Activated CD8-positive, alpha-beta T cell treated with anti-CD3 and anti-CD28 coated beads for 36 hours (primary cell): Measurements from ENCODE around the gene ITPR2. TPM values are rescaled to one million over a fixed set of nuclear protein-coding genes. Genes with fewer than 3 reads are reported as not detected.

Experiments used
- ATAC-seq: fragments of 200-7000 bp; cut with Tn5 transposase; one replicate; pipeline ENCODE4 v1.10.0; 2021; ENCODE audit warnings: mild to moderate bottlenecking, moderate library complexity
- CTCF ChIA-PET: fragments of 350-600 bp; sonication (Branson Sonifier 250); formaldehyde crosslinking; loops from one replicate; lab custom pipeline; 2021; ENCODE audit warnings: antibody characterized with exemption; lab: Charles Lee
- POLR2A ChIA-PET: fragments of 350-600 bp; sonication (Branson Sonifier 250); formaldehyde crosslinking; loops from one replicate; lab custom pipeline; 2021; ENCODE audit warnings: antibody characterized with exemption; lab: Charles Lee
- DNase-seq: peaks from one replicate; pipeline ENCODE4 v3.0.0-alpha.2; 2020
- H3K27ac Mint-ChIP-seq: one replicate; pipeline ENCODE4 v1.8.0; 2021; ENCODE audit warnings: mild to moderate bottlenecking, mixed read lengths
- H3K27me3 Mint-ChIP-seq: one replicate; pipeline ENCODE4 v1.8.0; 2021; ENCODE audit warnings: mixed read lengths
- H3K36me3 Mint-ChIP-seq: one replicate; pipeline ENCODE4 v1.8.0; 2021; ENCODE audit warnings: low read depth, mixed read lengths
- H3K4me1 Mint-ChIP-seq: one replicate; pipeline ENCODE4 v1.8.0; 2021; ENCODE audit warnings: low read depth, mixed read lengths
- H3K4me3 Mint-ChIP-seq: one replicate; pipeline ENCODE4 v1.8.0; 2021; ENCODE audit warnings: mild to moderate bottlenecking, moderate library complexity, mixed read lengths
- H3K9me3 Mint-ChIP-seq: one replicate; pipeline ENCODE4 v1.8.0; 2021; ENCODE audit warnings: mixed read lengths
- CTCF ChIP-seq: fragments of 200-600 bp; IDR thresholded peaks from one replicate; pipeline ENCODE4 v1.8.0; 2022; ENCODE audit warnings: antibody characterized with exemption, mild to moderate bottlenecking
- intact Hi-C: fragments of 100-400 bp; cut with micrococcal nuclease; formaldehyde crosslinking; loops from one replicate; pipeline ENCODE4 v1.10.0; 2022
- total RNA-seq, 2 experiments: library from RNA; stranded (reverse); gene quantifications; one replicate each; pipeline ENCODE4 v1.2.3, GENCODE V29; 2021

ITPR2 gene
- total RNA-seq, 2 experiments from 2014 or later = 38.9 to 41.2 TPM

GRCh38 chr12:26696613-26697092 is 136.3 kb downstream of the ITPR2 start:
- Mint-ChIP-seq H3K27ac (peak overlapping the region; percentile 32), H3K27me3 (no peaks in the 10 kb centered on the region), H3K4me3 (no peak overlapping the region), H3K9me3 (no peaks in the 10 kb centered on the region), H3K36me3 (peaks cover 39% of the 10 kb centered on the region), H3K4me1 (peaks cover 9% of the 10 kb centered on the region)
- CTCF ChIA-PET = interaction anchor here (0.7 to 2.6 kb wide), 3 partner anchors 22 to 188 kb away, joined by 3 to 8 read pairs (median 3); no protein-coding TSS in a partner anchor
- DNase-seq (no peak), ATAC-seq (no peak)
- TF ChIP-seq CTCF = no peak
- POLR2A ChIA-PET = no interaction called here
- intact Hi-C loops = no loop called here

DNA sequence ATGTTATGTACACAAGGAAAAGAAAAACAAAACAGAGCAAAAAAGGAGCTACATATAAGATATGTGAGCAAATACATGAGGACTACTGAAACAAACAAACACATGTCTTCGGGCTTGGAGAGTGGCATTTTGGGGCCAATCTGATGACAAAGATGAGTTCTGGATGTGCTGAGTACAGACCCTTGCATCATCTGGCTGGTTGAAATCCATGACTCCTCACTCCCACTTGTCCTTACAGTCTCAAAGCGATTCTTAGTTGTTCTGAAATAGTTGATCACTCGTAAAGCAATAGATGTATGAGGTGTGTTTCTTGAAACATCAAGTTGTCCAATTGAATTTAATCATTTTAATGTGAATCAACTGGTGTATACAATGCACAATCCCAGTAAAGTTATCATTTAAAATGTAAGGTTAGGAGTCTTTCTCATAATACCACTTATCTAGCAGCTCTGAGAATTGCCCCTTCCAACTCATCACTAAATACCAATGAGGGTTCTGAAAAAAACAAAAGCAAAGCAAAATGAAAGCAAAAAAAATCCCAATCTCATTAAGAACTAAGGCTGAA is 136.9 kb downstream of the ITPR2 start:
- DNase-seq = no peak
- H3K36me3 Mint-ChIP-seq = peaks cover 41% of the 10 kb centered on the region

DNA sequence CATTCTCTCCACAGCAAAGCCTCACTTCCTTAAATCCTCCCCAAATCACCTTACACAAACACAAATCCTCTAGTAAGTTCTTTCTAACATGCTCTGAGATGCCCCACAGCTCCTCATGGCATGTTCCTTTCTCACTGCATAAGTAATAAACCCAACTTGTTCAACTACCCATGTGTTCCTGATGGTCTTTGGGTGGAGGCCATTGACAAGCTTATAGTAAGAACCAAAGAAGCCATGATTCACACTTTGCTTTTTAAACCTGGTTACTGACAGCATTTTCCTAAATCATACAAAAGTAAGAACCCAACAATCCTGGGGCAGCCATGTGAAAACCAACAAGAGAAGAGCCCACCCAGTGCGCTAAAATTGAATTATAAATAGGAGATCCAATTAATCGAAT is 138.6 kb downstream of the ITPR2 start:
- peaks cover 41% of the 10 kb centered on the region for H3K36me3 Mint-ChIP-seq
- H3K27me3 Mint-ChIP-seq = no peaks in the 10 kb centered on the region
- ChIA-PET CTCF (interaction anchor here (2.6 kb wide), 1 partner anchor 190 kb away, joined by 8 read pairs; no protein-coding TSS in a partner anchor), POLR2A (no interaction called here)
- intact Hi-C loops = no loop called here
- no peak overlapping the region for H3K27ac Mint-ChIP-seq
- H3K9me3 Mint-ChIP-seq = no peaks in the 10 kb centered on the region
- TF ChIP-seq CTCF = no peak
- no peak overlapping the region for H3K4me3 Mint-ChIP-seq
- DNase-seq (no peak), ATAC-seq (no peak)
- H3K4me1 Mint-ChIP-seq = peaks cover 9% of the 10 kb centered on the region

More for the DNA sequence above, 136.9 kb downstream of the ITPR2 start:
- ChIA-PET CTCF (interaction anchor here (0.7 to 2.6 kb wide), 4 partner anchors 23 to 189 kb away, joined by 3 to 8 read pairs (median 3); no protein-coding TSS in a partner anchor), POLR2A (no interaction called here)
- no peak for TF ChIP-seq CTCF
- Mint-ChIP-seq H3K4me1 (peaks cover 9% of the 10 kb centered on the region), H3K27me3 (no peaks in the 10 kb centered on the region), H3K9me3 (no peaks in the 10 kb centered on the region), H3K4me3 (no peak overlapping the region), H3K27ac (peak overlapping the region; percentile 32)
- intact Hi-C loops = no loop called here
- no peak for ATAC-seq

GRCh38 chr12:26692407-26692806 is 140.6 kb downstream of the ITPR2 start:
- DNase-seq = no peak
- Mint-ChIP-seq H3K27ac (no peak overlapping the region), H3K27me3 (no peaks in the 10 kb centered on the region), H3K36me3 (peaks cover 30% of the 10 kb centered on the region), H3K4me3 (no peak overlapping the region), H3K9me3 (no peaks in the 10 kb centered on the region), H3K4me1 (peaks cover 2% of the 10 kb centered on the region)
- intact Hi-C loops = no loop called here
- ChIA-PET CTCF (interaction anchor here (0.9 to 1.6 kb wide), 3 partner anchors 9 to 116 kb away, joined by 3 to 4 read pairs (median 4); no protein-coding TSS in a partner anchor), POLR2A (no interaction called here)
- no peak for ATAC-seq
- TF ChIP-seq CTCF = no peak

GRCh38 chr12:26691234-26691970 is 141.6 kb downstream of the ITPR2 start:
- intact Hi-C loops = no loop called here
- ATAC-seq (no peak), DNase-seq (no peak)
- Mint-ChIP-seq H3K36me3 (peaks cover 30% of the 10 kb centered on the region), H3K9me3 (no peaks in the 10 kb centered on the region), H3K27ac (no peak overlapping the region), H3K4me1 (no peaks in the 10 kb centered on the region), H3K27me3 (no peaks in the 10 kb centered on the region), H3K4me3 (no peak overlapping the region)
- ChIA-PET POLR2A (no interaction called here), CTCF (interaction anchor here (1.6 to 1.8 kb wide), 3 partner anchors 10 to 12 kb away, joined by 3 to 4 read pairs (median 4); no protein-coding TSS in a partner anchor)
- TF ChIP-seq CTCF = no peak
